DOHH2 (cell line): ENCODE measurements around the gene CNTNAP5.

Source experiments
- H3F3A ChIP-seq: fragments of 200-600 bp; sonication (generic), shearing (Covaris generic); 2 replicates; pipeline ENCODE4 v1.6.0; 2016; ENCODE audit warnings: antibody characterized with exemption, mild to moderate bottlenecking; ENCODE audit not compliant: control insufficient read depth, insufficient read depth
- H3K27ac ChIP-seq: fragments of 200-600 bp; sonication (generic); 2 replicates; pipeline ENCODE4 v1.5.1; 2014; ENCODE audit warnings: low read depth, mild to moderate bottlenecking, low read length, moderate library complexity
- H3K27me3 ChIP-seq: fragments of 200-600 bp; sonication (generic); 2 replicates; pipeline ENCODE4 v1.6.1; 2014; ENCODE audit warnings: mild to moderate bottlenecking, low read length, mixed read lengths; ENCODE audit not compliant: control insufficient read depth
- H3K36me3 ChIP-seq: fragments of 200-600 bp; sonication (generic); 2 replicates; pipeline ENCODE4 v1.6.1; 2014; ENCODE audit warnings: mild to moderate bottlenecking, low read length, moderate library complexity, mixed read lengths; ENCODE audit not compliant: control insufficient read depth
- H3K4me1 ChIP-seq: fragments of 200-600 bp; sonication (generic); 2 replicates; pipeline ENCODE4 v1.6.1; 2014; ENCODE audit warnings: mild to moderate bottlenecking, low read length, mixed read lengths; ENCODE audit not compliant: control insufficient read depth
- H3K4me2 ChIP-seq: fragments of 200-600 bp; sonication (generic); 2 replicates; pipeline ENCODE4 v1.6.0; 2014; ENCODE audit warnings: mild to moderate bottlenecking, low read length, moderate library complexity
- H3K4me3 ChIP-seq: fragments of 200-600 bp; sonication (generic); 2 replicates; pipeline ENCODE4 v1.5.1; 2014; ENCODE audit warnings: mild to moderate bottlenecking, low read length, mixed read lengths
- H3K79me2 ChIP-seq: fragments of 200-600 bp; sonication (generic); 2 replicates; pipeline ENCODE4 v1.6.1; 2014; ENCODE audit warnings: mild to moderate bottlenecking, low read length, mixed read lengths; ENCODE audit not compliant: control insufficient read depth
- H3K9me2 ChIP-seq: fragments of 200-600 bp; sonication (generic); replicated peaks from 2 replicates; pipeline ENCODE4 v1.6.1; 2014; ENCODE audit warnings: mild to moderate bottlenecking, low read length, mixed read lengths; ENCODE audit not compliant: control insufficient read depth
- H3K9me3 ChIP-seq: fragments of 200-600 bp; sonication (generic); 2 replicates; pipeline ENCODE4 v1.6.1; 2014; ENCODE audit warnings: antibody characterized with exemption, low read length, mixed read lengths; ENCODE audit not compliant: control insufficient read depth, insufficient read depth
- H4K20me1 ChIP-seq: fragments of 200-600 bp; sonication (generic); 2 replicates; pipeline ENCODE4 v1.6.0; 2014; ENCODE audit warnings: low read depth, mild to moderate bottlenecking, antibody characterized with exemption, low read length, moderate library complexity; ENCODE audit not compliant: control insufficient read depth, insufficient read depth
- CTCF ChIP-seq: fragments of 200-600 bp; sonication (generic); IDR thresholded peaks from one replicate; pipeline ENCODE4 v1.5.1; 2014; ENCODE audit warnings: antibody characterized with exemption, mild to moderate bottlenecking, low read depth, low read length; ENCODE audit not compliant: poor library complexity, severe bottlenecking
- EZH2phosphoT487 ChIP-seq: fragments of 200-600 bp; sonication (generic); IDR thresholded peaks from 2 replicates; pipeline ENCODE4 v1.6.1; 2017; ENCODE audit warnings: borderline replicate concordance, mild to moderate bottlenecking, antibody characterized with exemption, low read length, moderate library complexity, mixed read lengths

The CNTNAP5 gene

GRCh38 chr2:124886216-124886615, 861.1 kb downstream of the CNTNAP5 start:
- no peaks in the 10 kb centered on the region for H4K20me1 ChIP-seq
- no peaks in the 10 kb centered on the region for H3K4me1 ChIP-seq
- no peaks in the 10 kb centered on the region for H3K27me3 ChIP-seq
- no peaks in the 10 kb centered on the region for H3K9me2 ChIP-seq
- no peak overlapping the region for H3K4me2 ChIP-seq
- H3F3A ChIP-seq = no peaks in the 10 kb centered on the region
- no peak overlapping the region for H3K4me3 ChIP-seq
- no peak overlapping the region for H3K27ac ChIP-seq
- TF ChIP-seq CTCF (no peak), EZH2phosphoT487 (no peak)
- no peaks in the 10 kb centered on the region for H3K79me2 ChIP-seq
- peaks cover 5% of the 10 kb centered on the region; the same call in 1 of the 2 replicates for H3K9me3 ChIP-seq
- H3K36me3 ChIP-seq = no peaks in the 10 kb centered on the region

GRCh38 chr2:124887466-124887865, 862.4 kb downstream of the CNTNAP5 start:
- Histone ChIP-seq H3K9me2 (no peaks in the 10 kb centered on the region), H3K36me3 (no peaks in the 10 kb centered on the region), H3F3A (no peaks in the 10 kb centered on the region), H3K4me1 (no peaks in the 10 kb centered on the region), H3K4me2 (no peak overlapping the region), H3K79me2 (no peaks in the 10 kb centered on the region), H3K27ac (no peak overlapping the region), H3K9me3 (peaks cover 5% of the 10 kb centered on the region; the same call in 1 of the 2 replicates), H3K4me3 (no peak overlapping the region), H4K20me1 (no peaks in the 10 kb centered on the region), H3K27me3 (no peaks in the 10 kb centered on the region)
- no peak for TF ChIP-seq CTCF
- TF ChIP-seq EZH2phosphoT487 = no peak

GRCh38 chr2:124888431-124888830, 863.3 kb downstream of the CNTNAP5 start:
- Histone ChIP-seq H3K9me2 (no peaks in the 10 kb centered on the region), H3K79me2 (no peaks in the 10 kb centered on the region), H3K36me3 (no peaks in the 10 kb centered on the region), H3K4me2 (no peak overlapping the region), H3K4me3 (no peak overlapping the region), H3K27ac (no peak overlapping the region), H3F3A (no peaks in the 10 kb centered on the region), H4K20me1 (no peaks in the 10 kb centered on the region), H3K27me3 (no peaks in the 10 kb centered on the region), H3K4me1 (no peaks in the 10 kb centered on the region), H3K9me3 (peaks cover 5% of the 10 kb centered on the region; the same call in 1 of the 2 replicates)
- TF ChIP-seq EZH2phosphoT487 = no peak
- no peak for TF ChIP-seq CTCF

- Histone ChIP-seq H3K4me2 (no peak overlapping the region), H3K4me1 (no peaks in the 10 kb centered on the region), H3K36me3 (no peaks in the 10 kb centered on the region), H3K9me2 (no peaks in the 10 kb centered on the region), H3F3A (no peaks in the 10 kb centered on the region), H3K27me3 (no peaks in the 10 kb centered on the region), H3K9me3 (no peaks in the 10 kb centered on the region), H3K4me3 (no peak overlapping the region), H3K79me2 (no peaks in the 10 kb centered on the region), H3K27ac (no peak overlapping the region), H4K20me1 (no peaks in the 10 kb centered on the region)
- no peak for TF ChIP-seq EZH2phosphoT487
- no peak for TF ChIP-seq CTCF
Observed at GRCh38 chr2:124894199-124894598, 869.1 kb downstream of the CNTNAP5 start.
